Activated CD8-positive, alpha-beta memory T cell treated with anti-CD3 and anti-CD28 coated beads for 36 hours (primary cell): ENCODE results near the gene INKA2. TPM values are rescaled to one million over a fixed set of nuclear protein-coding genes. Genes with fewer than 3 reads are reported as not detected.

ENCODE experiments used
- CTCF ChIA-PET: fragments of 350-600 bp; sonication (Branson Sonifier 250); formaldehyde crosslinking; loops from one replicate; lab custom pipeline; 2021; ENCODE audit warnings: antibody characterized with exemption; lab: Charles Lee
- POLR2A ChIA-PET: fragments of 350-600 bp; sonication (Branson Sonifier 250); formaldehyde crosslinking; loops from one replicate; lab custom pipeline; 2021; ENCODE audit warnings: antibody characterized with exemption; lab: Charles Lee
- total RNA-seq, 2 experiments: library from RNA; stranded (reverse); gene quantifications; one replicate each; pipeline ENCODE4 v1.2.3, GENCODE V29; 2021

The INKA2 gene
- total RNA-seq, 2 experiments from 2014 or later: 1.5 to 2.2 TPM

GRCh38 chr1:111736548-111737215 is 2.5 kb downstream of the INKA2 start:
- CTCF ChIA-PET: interaction anchor here (1.2 to 3.6 kb wide), 3 partner anchors 11 to 229 kb away, joined by 3 to 19 read pairs (median 8); no protein-coding TSS in a partner anchor
- POLR2A ChIA-PET: interaction anchor here (0.8 kb wide), 1 partner anchor 19 kb away, joined by 5 read pairs; no protein-coding TSS in a partner anchor

- ChIA-PET POLR2A (no interaction called here), CTCF (interaction anchor here (1.2 kb wide), 1 partner anchor 24 kb away, joined by 3 read pairs; no protein-coding TSS in a partner anchor)
Observed at GRCh38 chr1:111735858-111736544, 3.2 kb downstream of the INKA2 start.

DNA sequence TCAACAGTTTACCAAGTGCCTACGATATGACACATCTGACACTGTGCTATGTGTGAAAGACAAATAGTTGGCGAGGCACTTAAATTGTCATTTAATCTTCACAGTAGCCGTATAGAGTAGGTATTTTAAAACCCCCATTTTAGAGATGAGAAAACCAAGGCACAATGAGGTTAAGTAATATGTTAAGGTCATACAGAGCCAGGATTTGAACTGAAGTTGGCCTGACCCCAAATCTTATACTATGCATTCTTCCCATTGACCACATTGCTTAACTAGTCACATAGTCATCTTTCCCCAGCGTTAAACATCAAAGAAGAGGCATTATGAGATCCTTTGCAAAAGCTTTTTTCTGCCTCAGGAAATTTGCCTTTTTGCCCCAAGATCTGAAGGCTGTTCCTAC is 3.9 kb downstream of the INKA2 start:
- ChIA-PET POLR2A (no interaction called here), CTCF (no interaction called here)

- POLR2A ChIA-PET: no interaction called here
Observed at GRCh38 chr1:111734856-111735255, 4.3 kb downstream of the INKA2 start.

DNA sequence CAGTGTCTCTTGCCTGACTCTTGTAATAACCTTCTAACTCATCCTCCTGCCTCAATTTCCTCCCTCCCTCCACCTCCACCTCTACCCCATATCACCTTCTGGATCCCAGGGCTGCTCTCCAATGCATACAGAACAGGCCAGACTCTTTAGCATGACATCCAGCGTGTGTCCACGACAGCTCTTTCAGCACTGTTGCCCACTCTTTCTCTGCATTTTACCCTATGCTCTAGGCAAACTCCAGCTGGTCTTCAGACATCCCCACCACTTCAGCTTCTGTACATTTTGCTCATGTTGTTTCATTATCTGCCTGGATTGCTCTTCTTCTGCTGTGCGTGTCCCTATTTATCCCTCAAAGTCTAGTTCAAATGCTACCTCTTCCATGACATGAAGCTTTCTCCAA is 4.8 kb downstream of the INKA2 start:
- ChIA-PET POLR2A (no interaction called here), CTCF (no interaction called here)

More at GRCh38 chr1:111734856-111735255, 4.3 kb downstream of the INKA2 start:
- CTCF ChIA-PET: no interaction called here

GRCh38 chr1:111733992-111734341 is 5.2 kb downstream of the INKA2 start:
- CTCF ChIA-PET: no interaction called here
- POLR2A ChIA-PET: no interaction called here

- ChIA-PET POLR2A (no interaction called here), CTCF (no interaction called here)
Observed at GRCh38 chr1:111733183-111733991, 5.8 kb downstream of the INKA2 start.

DNA sequence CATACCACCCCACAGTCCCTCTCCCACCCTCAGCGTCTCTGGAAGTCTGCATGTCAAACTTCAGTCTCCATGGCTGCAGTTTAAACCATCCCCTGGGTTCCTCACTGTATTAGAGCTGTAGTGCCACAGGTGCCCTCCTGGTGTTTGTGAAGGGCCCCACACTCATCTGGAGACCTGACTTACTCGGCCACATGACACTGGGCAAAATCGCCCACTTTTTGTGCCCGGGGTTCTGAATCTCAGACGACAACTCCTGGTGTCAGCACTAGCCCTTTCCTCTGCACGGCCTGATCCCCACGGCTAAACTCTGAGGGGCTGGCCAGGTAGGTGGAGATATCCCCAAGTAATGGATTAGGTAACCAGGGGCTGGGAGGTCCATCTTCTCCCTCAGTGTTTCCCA is 6.5 kb downstream of the INKA2 start:
- POLR2A ChIA-PET: no interaction called here
- CTCF ChIA-PET: no interaction called here

- ChIA-PET POLR2A (interaction anchor here (0.5 kb wide), 1 partner anchor 516 kb away, joined by 3 read pairs; no protein-coding TSS in a partner anchor), CTCF (interaction anchor here (0.6 to 1.5 kb wide), 2 partner anchors 18 to 246 kb away, joined by 3 to 4 read pairs; no protein-coding TSS in a partner anchor)
Observed at GRCh38 chr1:111731956-111732355, 7.2 kb downstream of the INKA2 start.

DNA sequence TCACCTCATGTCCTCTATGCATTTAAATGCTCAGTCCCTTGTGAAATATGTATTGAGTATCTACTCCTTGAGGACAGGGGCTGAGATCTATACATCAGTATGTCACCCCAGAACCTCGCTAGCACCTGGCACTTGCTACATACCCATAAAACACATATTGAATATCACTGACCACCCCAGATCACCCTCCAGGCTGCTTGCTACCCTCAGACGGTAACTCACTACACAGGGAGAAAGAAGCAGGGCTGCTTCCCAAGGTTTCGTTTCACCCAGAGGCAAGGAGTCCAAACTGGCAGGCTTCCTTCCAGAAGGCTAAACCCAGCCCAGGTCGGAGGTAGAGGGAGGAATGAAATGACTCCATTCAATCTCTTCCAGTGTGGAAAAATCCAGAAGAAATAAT is 8.5 kb downstream of the INKA2 start:
- ChIA-PET CTCF (interaction anchor here (1.5 kb wide), 1 partner anchor 17 kb away, joined by 3 read pairs; no protein-coding TSS in a partner anchor), POLR2A (no interaction called here)

GRCh38 chr1:111729946-111730681 is 9.1 kb downstream of the INKA2 start:
- ChIA-PET POLR2A (no interaction called here), CTCF (no interaction called here)

DNA sequence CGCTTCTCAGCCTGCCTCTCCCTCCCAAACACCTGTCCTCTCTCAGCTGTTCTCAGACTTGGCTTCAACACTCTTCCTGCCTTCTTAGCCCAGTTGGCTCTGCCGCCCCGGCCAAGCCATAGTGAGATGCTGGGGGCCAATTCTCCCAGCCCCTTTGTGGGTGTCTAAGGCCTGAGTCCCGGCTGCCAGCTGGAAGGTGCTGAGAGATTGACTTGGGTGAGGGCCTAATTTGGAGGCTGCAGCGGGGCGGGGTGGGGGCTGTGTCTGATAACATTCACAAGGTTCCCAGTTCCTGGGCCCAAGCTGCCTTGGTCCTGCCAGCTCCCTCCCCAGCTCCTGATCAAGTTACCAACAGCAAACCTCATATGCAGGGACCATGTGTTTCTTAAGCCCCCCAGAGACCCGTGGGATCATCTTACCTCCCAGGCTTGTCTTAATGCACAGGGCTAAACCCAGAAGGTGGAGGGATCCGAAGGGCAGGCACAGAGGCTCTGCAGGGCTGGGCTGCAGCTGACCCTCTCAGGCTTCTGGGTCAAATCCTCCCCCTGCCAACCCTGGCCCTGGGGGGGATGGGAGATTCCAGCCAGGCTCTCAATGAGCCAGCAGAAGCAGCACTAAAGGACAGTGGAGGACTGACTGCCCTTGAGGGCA is 9.8 kb downstream of the INKA2 start:
- POLR2A ChIA-PET: interaction anchor here (0.6 kb wide), 1 partner anchor 11 kb away, joined by 3 read pairs; no protein-coding TSS in a partner anchor
- CTCF ChIA-PET: interaction anchor here (1.7 kb wide), 1 partner anchor 14 kb away, joined by 6 read pairs; no protein-coding TSS in a partner anchor

- CTCF ChIA-PET: no interaction called here
- POLR2A ChIA-PET: no interaction called here
Observed at GRCh38 chr1:111727056-111727455, 12.1 kb downstream of the INKA2 start.

- ChIA-PET POLR2A (no interaction called here), CTCF (interaction anchor here (1.2 kb wide), 1 partner anchor 13 kb away, joined by 4 read pairs; no protein-coding TSS in a partner anchor)
Observed at GRCh38 chr1:111725192-111725591, 14.0 kb downstream of the INKA2 start.

- ChIA-PET CTCF (no interaction called here), POLR2A (no interaction called here)
Observed at GRCh38 chr1:111723871-111724270, 15.3 kb downstream of the INKA2 start.

DNA sequence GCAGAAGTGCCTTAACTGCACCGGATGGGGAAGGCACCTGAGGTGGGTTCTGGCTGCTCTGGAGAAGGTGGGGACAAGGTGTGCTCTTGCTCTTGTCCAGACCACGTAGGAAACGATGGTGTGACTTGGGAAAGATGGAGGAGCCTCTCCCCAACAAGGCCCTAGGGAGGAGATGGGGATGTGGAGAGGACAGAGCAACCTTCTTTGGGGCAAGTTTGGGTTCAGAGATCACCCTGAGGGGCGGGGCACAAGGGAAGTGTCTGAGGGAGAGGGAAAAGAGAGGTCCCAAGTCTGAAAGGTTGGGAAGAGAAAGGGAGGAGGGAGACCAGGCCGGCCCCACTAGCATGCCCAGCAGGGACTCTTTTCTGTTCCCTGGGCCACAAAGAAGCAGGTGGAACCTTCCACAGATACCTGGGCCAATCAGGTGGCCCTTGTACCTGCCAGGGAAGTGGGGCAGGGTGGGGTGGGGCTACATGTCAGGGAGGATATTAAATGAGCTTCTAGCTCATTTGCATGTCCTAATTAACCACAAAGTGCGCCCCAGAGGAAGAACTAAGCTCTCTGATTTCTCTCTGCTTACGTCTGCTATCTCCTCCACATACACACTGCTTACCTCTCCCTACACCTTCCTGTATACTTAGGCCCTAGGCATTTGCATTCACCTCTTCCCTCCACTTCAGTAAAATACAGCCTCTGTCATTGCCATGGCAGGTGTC is 15.9 kb downstream of the INKA2 start:
- CTCF ChIA-PET: no interaction called here
- POLR2A ChIA-PET: interaction anchor here (0.6 kb wide), 1 partner anchor 493 kb away, joined by 3 read pairs; no protein-coding TSS in a partner anchor

- POLR2A ChIA-PET: no interaction called here
- CTCF ChIA-PET: no interaction called here
Observed at GRCh38 chr1:111720977-111721786, 18.0 kb downstream of the INKA2 start.
